ENCODE results near the gene ESYT1.

ESYT1 gene

GRCh38 chr12:56157201-56158028, 29.3 kb downstream of the ESYT1 start:
- peak; percentile 76 for DNase-seq

DNA sequence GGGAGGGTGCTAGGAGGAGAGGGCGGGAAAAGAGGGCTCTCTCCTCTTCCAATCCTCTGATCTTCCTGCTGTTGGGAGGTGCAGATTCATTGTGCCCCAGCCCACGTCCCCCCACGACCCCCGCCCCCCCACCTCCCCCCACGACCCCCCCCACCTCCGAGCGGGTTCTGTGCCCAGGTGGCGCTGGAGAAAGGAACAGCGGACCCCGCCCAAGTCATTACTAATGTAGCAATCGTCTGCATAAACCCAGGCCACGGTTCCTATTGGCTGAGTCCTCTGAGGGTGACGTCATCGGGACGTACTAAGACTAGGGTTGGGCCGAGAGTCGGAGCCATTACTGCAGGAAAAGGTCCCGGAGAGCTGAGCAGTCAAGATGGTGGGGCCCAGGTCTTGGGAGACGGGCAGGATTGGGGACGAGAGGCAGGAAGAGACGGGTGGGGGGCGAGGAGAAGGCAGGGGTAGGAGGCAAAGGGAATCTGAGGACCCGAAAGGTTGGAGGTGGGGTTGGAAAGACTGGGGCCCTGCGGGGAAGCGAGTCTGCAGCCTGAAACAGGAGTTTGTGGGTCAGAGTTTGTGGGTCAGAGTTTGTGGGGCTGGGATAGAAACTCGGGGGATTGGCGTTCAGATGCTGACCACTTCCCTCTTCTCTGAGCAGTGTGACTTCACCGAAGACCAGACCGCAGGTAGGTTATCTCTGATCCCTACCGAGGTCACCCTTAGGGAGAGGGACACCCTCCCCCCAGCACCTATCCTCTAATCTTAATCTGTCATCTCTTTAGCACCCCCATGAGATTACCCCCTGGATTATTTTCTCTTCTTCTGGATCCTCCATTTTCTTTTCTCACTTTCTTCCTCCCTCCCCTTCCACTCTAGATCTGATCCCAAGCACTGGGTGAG, 30.2 kb downstream of the ESYT1 start, which contains the start of gene MYL6:
MYL6 (plus strand) TSS at position 331 of the 897 bp plus-strand sequence; CDS start at position 374, 43 bp downstream.
- peak; percentile 95 for DNase-seq

- peak; percentile 34 for DNase-seq
Observed at GRCh38 chr12:56158926-56159461, 30.9 kb downstream of the ESYT1 start.

GRCh38 chr12:56159482-56160192, 31.6 kb downstream of the ESYT1 start:
- no peak for DNase-seq

DNA sequence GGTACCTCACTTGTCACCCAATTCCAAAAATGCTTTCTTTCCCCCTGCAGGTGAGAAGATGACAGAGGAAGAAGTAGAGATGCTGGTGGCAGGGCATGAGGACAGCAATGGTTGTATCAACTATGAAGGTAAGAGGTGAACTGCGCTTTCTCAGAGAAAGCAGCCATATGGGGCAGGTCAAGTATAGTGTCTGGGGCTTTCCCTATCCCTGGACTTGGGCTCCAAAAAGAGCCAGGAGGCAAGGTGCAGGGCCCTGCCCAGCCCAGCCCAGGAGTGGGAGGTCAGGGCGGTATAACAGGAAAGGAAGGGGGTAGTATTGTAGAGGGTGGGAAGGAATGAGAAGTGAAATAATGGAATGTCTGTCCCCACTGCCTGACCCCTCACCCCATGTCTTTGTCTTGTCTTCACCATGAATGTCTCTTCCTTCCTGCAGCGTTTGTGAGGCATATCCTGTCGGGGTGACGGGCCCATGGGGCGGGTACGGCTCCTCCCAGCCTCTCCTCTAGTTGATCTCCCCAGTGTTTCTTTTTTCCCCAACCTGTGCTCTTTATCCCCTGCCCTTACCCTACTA, 32.2 kb downstream of the ESYT1 start:
- peak; percentile 75 for DNase-seq

DNA sequence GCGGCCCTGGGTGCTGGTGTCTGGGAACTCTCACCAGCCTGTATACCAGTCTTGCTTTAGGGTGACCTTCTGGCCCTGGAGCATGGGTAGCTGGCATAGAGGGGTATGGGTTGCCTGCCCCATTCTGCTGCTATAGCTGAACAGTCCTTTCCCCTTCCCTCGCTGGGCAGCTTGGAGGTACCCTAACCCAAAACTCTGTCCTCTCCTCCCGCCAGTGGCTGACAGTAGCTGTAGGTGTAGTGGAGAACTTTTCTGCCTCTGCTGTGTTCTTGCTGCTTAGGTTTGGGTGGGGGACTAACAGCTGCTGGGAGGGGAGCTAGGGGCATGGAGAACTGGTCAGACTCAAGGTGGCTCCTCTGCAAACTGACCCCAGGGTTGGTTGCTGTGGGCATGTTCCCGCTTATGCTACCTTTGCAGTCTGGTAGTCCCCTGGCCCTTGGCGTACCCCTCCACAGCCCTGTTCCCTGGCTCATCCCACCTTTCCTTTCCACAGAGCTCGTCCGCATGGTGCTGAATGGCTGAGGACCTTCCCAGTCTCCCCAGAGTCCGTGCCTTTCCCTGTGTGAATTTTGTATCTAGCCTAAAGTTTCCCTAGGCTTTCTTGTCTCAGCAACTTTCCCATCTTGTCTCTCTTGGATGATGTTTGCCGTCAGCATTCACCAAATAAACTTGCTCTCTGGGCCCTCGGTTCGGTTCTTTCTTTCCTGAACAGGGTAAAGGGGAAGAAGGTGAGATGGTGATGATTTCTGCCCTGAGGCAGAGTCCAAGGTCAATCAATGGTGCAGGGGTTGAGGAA, 33.0 kb downstream of the ESYT1 start:
- DNase-seq = no peak

DNA sequence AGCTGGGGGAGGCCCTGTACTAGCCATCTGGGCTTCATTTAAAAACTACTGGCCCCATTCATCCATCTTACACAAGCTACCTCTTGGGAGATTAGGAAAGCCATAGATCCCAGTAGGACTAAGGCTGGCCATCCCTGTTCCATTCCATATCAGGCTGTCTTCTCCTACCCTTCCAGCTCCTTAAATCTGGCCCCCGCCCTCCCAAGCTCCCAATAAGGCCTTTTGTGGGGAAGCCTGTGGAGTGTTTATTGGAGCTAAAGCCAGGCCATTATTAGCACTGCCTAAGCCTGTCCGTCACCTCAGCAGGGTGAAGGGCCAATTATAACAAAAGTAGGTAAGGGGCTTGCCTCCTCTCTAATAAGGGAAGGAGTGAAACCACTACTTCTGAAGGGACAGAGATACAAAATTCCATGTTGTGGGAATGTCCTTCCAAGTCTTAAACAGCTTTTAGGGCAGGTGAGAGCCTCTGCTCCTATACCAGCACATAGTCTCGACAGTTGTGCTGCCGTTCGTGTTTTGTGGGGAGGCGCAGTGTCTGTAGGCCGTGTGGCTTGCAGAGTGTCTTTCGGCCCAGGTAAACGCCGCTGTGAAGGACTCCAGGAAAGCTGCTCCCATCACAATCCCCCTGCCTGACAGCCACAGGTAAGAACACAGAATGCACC, 33.8 kb downstream of the ESYT1 start:
- no peak for DNase-seq

GRCh38 chr12:56162468-56163290, 34.6 kb downstream of the ESYT1 start:
- DNase-seq = peak; percentile 11

DNA sequence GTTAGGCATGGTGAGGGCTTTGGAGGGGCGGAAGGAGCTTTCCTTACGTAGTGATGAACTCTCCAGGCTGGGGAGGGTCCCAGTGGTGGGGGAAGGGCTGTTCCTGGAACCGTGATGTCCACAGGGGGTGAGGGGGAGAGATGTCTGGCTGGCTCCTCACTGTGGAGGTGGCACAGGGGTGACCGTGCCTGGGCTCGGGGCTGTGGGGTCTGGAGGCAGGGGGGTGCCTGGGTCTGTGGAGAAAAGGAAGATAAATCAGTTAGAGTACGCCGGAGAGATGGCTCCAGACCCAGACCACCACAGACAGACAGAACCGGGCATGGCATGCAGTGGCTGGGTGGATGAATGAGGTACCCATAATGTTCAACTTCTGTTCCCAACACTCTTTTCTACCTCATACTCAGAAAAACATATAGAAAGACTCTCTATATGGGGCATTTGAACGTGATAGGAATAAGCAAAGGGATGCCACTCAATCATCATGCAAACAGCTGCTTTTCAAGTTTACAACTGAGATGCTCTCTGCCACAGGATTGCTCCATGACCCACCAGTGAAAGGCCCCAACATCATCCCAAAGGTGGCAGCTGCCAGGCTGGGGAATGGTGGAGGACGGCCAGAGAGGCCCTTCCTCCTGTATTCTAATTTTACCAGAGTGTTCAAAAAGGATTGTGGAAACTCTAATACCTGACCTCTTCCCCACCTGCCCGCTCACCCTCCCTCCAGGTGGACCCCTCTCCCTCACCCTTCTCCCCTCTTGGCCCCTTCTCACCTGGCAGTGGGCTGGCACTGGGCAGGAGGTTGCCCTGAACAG, 35.7 kb downstream of the ESYT1 start:
- DNase-seq = peak; percentile 15

GRCh38 chr12:56164345-56164729, 36.3 kb downstream of the ESYT1 start:
- peak; percentile 14 for DNase-seq

DNA sequence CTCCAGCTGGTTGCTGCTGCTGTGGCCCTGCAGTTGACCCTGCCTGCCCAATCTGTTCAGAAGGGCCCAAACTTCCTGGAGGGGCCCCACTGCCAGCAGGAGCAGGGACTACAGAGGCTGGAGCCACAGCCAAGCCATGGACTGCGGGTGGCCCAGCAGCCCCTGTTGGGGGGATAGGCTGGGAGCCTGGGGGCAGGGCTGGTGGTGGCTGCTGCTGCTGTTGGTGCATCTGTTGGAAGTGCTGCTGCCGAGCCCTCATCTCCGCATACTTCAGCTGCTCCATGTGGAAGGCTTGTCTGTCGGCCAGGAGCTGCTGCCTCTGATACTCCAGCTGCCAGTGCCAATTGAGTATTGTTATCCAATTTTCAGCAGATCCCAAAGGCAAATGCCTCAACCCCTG, 37.3 kb downstream of the ESYT1 start:
- no peak for DNase-seq

GRCh38 chr12:56169229-56169759, 41.2 kb downstream of the ESYT1 start:
- DNase-seq = no peak

- DNase-seq = no peak
Observed at GRCh38 chr12:56172839-56173238, 44.8 kb downstream of the ESYT1 start.

DNA sequence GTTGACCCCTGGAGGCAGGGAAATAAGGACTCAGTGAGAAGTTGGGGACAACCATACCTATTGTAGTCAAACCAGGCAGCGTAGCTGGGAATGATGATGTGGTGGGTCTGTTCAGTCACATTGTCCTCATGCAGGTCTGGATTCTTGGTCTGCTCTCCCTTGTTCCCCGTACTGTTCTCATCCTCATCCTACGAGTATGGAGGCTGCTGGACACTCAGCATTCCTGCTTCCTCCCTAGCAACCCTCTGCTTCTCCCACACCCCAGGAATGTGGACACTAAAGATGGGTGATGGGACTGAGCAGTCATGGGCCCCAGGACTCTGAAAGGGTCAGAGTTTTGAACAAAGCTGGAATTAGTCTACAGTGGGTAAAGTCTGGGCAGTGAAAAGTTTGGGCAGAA, 50.3 kb downstream of the ESYT1 start:
- no peak for DNase-seq

DNA sequence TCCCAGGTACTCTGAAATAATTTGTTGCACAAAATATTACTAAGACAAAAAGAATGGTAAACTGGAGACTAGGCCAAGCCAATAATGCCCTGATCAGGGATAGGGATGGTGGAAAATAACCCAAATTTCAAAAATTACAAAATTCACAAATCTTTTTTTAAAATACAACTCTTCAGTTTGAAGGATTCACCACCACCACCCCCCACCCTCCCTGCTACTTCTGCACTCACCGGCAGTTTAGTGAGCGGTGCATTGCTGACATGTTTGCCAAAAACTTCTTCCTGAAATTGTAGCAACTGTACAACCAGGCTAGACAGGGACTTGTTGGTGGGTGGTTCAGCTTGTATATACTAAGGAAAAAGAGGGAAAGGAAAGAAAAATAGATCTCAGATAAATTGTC, 58.9 kb downstream of the ESYT1 start:
- DNase-seq = no peak

GRCh38 chr12:56188131-56188777, 60.2 kb downstream of the ESYT1 start:
- DNase-seq = no peak

- no peak for DNase-seq
Observed at GRCh38 chr12:56188778-56189098, 60.7 kb downstream of the ESYT1 start.

DNA sequence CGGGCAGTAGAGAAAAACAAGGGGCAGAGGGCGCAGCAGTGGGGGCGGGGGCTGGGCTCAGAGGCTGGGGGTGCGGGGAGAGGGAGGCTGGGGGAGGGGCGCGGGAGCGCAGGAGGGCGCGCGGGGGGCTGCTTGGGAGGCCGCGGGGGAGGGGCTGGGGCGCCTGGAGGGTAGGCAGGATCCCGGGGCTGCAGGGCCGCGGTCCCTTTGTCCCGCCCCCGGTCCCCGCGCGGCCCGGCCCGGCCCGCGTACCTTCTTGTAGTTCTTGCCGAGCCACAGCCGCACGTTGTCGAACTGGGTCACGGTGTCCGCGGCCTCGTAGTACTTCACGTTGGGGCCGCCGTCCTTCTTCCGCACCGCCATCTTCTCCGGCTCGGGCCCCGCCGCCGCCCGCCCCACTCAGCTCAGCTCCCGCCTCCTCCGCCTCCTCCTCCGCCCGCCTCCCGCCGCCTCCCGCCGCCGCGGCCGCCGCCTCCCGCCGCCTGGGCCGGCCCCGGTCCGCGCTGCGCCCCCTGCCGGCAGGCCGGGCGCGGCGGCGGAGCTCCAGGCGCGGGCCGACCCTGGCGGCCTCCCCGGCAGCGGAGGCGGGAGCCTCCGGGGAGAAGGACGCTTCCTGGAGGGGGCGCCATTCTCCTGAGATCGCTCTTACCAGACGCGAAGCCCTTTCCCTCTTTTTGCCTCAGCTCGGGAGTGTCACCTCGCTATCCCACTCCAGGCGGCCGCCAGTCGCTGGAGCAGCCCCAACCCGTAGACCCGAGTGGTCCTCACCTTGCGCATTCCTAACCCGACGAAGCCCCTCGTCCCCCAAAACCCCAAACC, 61.2 kb downstream of the ESYT1 start, which contains the start of gene SMARCC2:
SMARCC2 (minus strand) TSS at position 385 of the 819 bp plus-strand sequence; CDS start at position 363, 22 bp downstream.
- peak; percentile 89 for DNase-seq

Data from CD4-positive, alpha-beta T cell treated with Interleukin-10 for 1 hour (primary cell).